Heart right ventricle (tissue), 16 donors: Measurements from ENCODE around the gene CRYBG1. TPM values are rescaled to one million over a fixed set of nuclear protein-coding genes. Genes with fewer than 3 reads are reported as not detected.
"Not testable (repeated sequence)": the region's sequence is repeated elsewhere in the genome, so short reads cannot be mapped to it uniquely, and the experiment has no call there.

Source experiments
- ATAC-seq, 8 donors: fragments of 200-7000 bp; cut with Tn5 transposase; one replicate each; pipeline ENCODE4 v1.9.1; 2020; ENCODE audit warnings: mild to moderate bottlenecking in 8 of 8, moderate library complexity in 8 of 8, moderate number of reproducible peaks in 1 of 8
- DNase-seq, 2 donors: peaks; one replicate each; pipeline ENCODE4 v3.0.0-alpha.2; 2020
- H3K27ac ChIP-seq, 10 donors: fragments of 200-600 bp; sonication (generic) in 2 of 10; one replicate each; pipeline versions ENCODE4 v1.5.0 to v1.8.0; 2020 to 2022; ENCODE audit warnings: mild to moderate bottlenecking in 3 of 10
- H3K27me3 ChIP-seq, 7 donors: fragments of 200-600 bp; one replicate each; pipeline ENCODE4 v1.8.0; 2021 to 2022; ENCODE audit warnings: mild to moderate bottlenecking in 2 of 7
- H3K36me3 ChIP-seq, 9 donors: fragments of 200-600 bp; sonication (generic) in 1 of 9; one replicate each; pipeline versions ENCODE4 v1.5.0 to v1.8.0; 2020 to 2022; ENCODE audit warnings: mild to moderate bottlenecking in 2 of 9
- H3K4me1 ChIP-seq, 9 donors: fragments of 200-600 bp; sonication (generic) in 1 of 9; one replicate each; pipeline versions ENCODE4 v1.5.0 to v1.8.0; 2020 to 2022; ENCODE audit warnings: mild to moderate bottlenecking in 4 of 9
- H3K4me3 ChIP-seq, 10 donors: fragments of 200-600 bp; sonication (generic) in 2 of 10; one replicate each; pipeline versions ENCODE4 v1.5.0 to v1.8.0; 2020 to 2022; ENCODE audit warnings: mild to moderate bottlenecking in 7 of 10, moderate library complexity in 2 of 10
- H3K9me3 ChIP-seq, 11 donors: fragments of 200-600 bp in 10 of 11; sonication (generic) in 2 of 11; one replicate each; pipeline versions ENCODE4 v1.5.0 to v1.8.0; 2013 to 2022; ENCODE audit warnings: mild to moderate bottlenecking in 2 of 11, control low read depth in 1 of 11, moderate library complexity in 1 of 11
- WGBS, 2 donors: extraction: QIAGEN DNeasy Blood & Tissue Kit; methylation state at CpG; one replicate each; pipeline ENCODE4 v1.1.7; 2013; ENCODE audit warnings: inconsistent platforms in 1 of 2; 5-methylcytosine and 5-hydroxymethylcytosine counted together
- intact Hi-C, 10 donors: fragments of 100-400 bp; cut with DNase I; formaldehyde crosslinking; loops; one replicate each; pipeline versions ENCODE4 v1.11.1 to v1.14.2; 2022
- polyA plus RNA-seq, 2 donors: library from polyadenylated mRNA; stranded (reverse); fragments of 200-250 nt; gene quantifications; one replicate each; pipeline ENCODE4 v1.2.3, GENCODE V29; 2013
- total RNA-seq, 10 donors: library from RNA; stranded (reverse); fragmentation: NEBNext Ultra II Directional in 3 of 10; extraction: Animal tissue kit (Norgen Biotek cat#: 25700) in 3 of 10; gene quantifications; one replicate each; pipeline versions ENCODE4 v1.2.1 to v1.2.4, GENCODE V29; 2021 to 2023
- TF ChIP-seq, protein P1 (sequence below), 9 donors: fragments of 200-600 bp; sonication (generic) in 2 of 9; IDR thresholded peaks; one replicate each; pipeline versions ENCODE4 v1.5.0 to v1.8.0; 2021 to 2022; ENCODE audit warnings: antibody characterized with exemption in 9 of 9, mild to moderate bottlenecking in 5 of 9, moderate library complexity in 1 of 9
- donor health status: Arrhythmogenic right ventricular cardiomyopathy.
- donor health status: ischemic (EF 13 %, LVEDD 7.1; RV severe dilation, severe dysfunction).
- donor health status: healthy with polysubstance abuse.
- donor health status: DM: no; HTN: yes; CAD: no.
- donor health status: DM: no; HTN: no; CAD: no.
- donor health status: ischemic (EF 25% LVEDD 6.9; RV normal size, moderate dysfunction).
- donor health status: ischemic (EF 25% LVEDD 5.7; RV mildly dilated, moderate dysfunction).
- donor health status: healthy.
- donor health status: DM: yes; HTN: yes; CAD: no.
- donor health status: Ischemic cardiomyopathy.
- donor health status: ischemic (EF 35%, LVEDD 5.7; RV mildly dilated, moderate dysfunction).
- donor health status: nonischemic (EF 11% LVEDD 7.7; RV severe dilation, severe dysfunction).
- donor health status: DM: yes; HTN: yes; CAD: no.
- donor health status: PGD.
- donor health status: ischemic (EF 29% LVEDD 5.4; RV normal size, mild dysfunction).
- donor health status: nonischemic (EF 23%, LVEDD 6.1; RV moderate dilation, normal function).

Gene CRYBG1
- total and polyA plus RNA-seq, 12 donors, result 0.64 to 9.4 (median 1.5) TPM

DNA sequence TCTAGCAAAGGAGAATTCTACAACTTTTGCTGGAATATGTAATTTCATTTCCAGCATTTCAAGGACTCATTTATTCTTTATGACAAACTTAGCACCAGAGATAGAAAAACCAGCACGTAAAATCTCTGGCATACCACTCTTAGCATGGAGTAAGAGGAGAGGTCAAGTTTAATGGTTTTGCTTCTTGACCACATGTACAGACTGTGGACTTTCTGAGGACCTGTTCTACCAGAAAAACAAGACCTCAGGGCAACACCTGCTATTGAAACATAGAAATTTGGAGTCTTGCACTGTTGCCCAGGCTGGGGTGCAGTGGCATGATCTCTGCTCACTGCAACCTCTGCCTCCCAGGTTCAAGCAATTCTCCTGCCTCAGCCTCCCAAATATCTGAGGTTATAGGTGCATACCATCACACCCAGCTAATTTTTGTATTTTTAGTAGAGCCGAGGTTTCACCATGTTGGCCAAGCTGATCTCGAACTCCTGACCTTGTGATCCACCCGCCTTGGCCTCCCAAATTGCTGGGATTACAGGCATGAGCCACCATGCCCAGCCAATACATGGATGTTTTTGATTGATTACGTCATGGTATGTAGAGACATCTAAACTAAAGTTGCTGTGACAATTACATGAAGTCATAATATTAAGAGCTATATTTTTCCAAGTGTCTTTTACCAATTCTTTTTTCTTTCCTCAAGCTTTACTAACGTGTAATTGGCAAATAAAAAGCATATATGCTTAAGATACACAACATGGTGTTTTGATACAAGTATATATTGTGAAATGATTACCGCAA lies 36.1 kb downstream of the CRYBG1 start:
- Histone ChIP-seq H3K27ac (no peak overlapping the region), H3K27me3 (peaks cover 0 to 47% (median 25%) of the 10 kb centered on the region in 7 donors), H3K9me3 (no peaks in the 10 kb centered on the region), H3K36me3 (no peaks in the 10 kb centered on the region), H3K4me3 (no peak overlapping the region), H3K4me1 (no peaks in the 10 kb centered on the region)
- TF ChIP-seq, protein P1, sequence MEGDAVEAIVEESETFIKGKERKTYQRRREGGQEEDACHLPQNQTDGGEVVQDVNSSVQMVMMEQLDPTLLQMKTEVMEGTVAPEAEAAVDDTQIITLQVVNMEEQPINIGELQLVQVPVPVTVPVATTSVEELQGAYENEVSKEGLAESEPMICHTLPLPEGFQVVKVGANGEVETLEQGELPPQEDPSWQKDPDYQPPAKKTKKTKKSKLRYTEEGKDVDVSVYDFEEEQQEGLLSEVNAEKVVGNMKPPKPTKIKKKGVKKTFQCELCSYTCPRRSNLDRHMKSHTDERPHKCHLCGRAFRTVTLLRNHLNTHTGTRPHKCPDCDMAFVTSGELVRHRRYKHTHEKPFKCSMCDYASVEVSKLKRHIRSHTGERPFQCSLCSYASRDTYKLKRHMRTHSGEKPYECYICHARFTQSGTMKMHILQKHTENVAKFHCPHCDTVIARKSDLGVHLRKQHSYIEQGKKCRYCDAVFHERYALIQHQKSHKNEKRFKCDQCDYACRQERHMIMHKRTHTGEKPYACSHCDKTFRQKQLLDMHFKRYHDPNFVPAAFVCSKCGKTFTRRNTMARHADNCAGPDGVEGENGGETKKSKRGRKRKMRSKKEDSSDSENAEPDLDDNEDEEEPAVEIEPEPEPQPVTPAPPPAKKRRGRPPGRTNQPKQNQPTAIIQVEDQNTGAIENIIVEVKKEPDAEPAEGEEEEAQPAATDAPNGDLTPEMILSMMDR (IDR thresholded peaks at IDR 0.05), result no peak
- intact Hi-C loops, result no loop called here
- 81 to 83% methylated on average over 7 of the region's 7 CpGs for WGBS, 2 donors
- no peak for DNase-seq
- ATAC-seq, result no peak

DNA sequence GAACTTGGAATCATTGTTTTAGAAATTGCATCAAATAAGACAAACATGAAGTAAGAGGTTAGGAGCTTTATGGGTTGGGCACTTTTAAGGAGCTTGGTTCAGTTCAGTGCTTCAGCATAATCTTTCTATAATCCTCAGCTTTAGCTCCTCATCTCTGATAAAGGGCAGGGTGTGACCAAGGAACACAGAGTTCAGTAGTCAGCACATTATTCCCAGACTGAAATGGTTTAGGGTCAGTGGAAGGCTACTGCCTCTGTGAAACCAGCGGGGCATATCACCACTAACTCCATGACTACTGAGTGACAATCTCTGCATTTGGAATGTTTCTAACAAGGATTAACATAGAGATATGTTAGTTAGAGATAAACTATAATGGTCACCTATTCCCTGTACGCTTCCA lies 36.9 kb downstream of the CRYBG1 start:
- no peaks in the 10 kb centered on the region for H3K4me1 ChIP-seq
- 76 to 78% methylated on average over 2 of the region's 2 CpGs for WGBS, 2 donors
- H3K27ac ChIP-seq, result no peak overlapping the region
- intact Hi-C loops, result no loop called here
- no peak for ATAC-seq
- H3K9me3 ChIP-seq, result peaks cover 0 to under 1% (median 0%) of the 10 kb centered on the region in 11 donors
- TF ChIP-seq, protein P1 (IDR thresholded peaks at IDR 0.05), result no peak
- H3K4me3 ChIP-seq, result no peak overlapping the region
- H3K27me3 ChIP-seq, result peaks cover 0 to 40% (median 22%) of the 10 kb centered on the region in 7 donors
- H3K36me3 ChIP-seq, result no peaks in the 10 kb centered on the region
- no peak for DNase-seq

DNA sequence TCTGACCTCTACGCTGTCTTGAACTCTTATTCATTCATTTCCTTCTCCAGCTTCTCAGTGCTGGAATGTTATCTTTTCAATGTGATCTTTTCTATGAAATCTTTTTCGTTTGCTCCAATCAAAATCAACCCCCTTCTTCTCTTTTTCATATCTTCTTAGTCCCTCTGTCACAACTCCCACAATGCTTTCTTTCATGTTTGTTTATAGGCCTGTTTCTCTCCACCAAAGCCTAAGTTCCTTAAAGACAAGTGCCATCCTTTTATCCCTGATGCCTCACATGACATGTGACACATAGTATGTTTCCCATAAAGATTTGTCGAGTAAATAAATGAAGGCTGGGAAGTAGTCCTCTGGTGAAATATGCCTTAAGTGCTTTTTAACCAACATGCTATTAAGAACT lies 38.1 kb downstream of the CRYBG1 start:
- Histone ChIP-seq H3K4me1 (no peaks in the 10 kb centered on the region), H3K27me3 (peaks cover 0 to 40% (median 22%) of the 10 kb centered on the region in 7 donors), H3K4me3 (no peak overlapping the region), H3K9me3 (peaks cover 0 to 4% (median 0%) of the 10 kb centered on the region in 11 donors), H3K27ac (no peak overlapping the region), H3K36me3 (no peaks in the 10 kb centered on the region)
- TF ChIP-seq, protein P1 (IDR thresholded peaks at IDR 0.05), result no peak
- intact Hi-C loops, result no loop called here
- ATAC-seq, result no peak
- WGBS, 2 donors, result 52 to 72% methylated on average over 3 of the region's 3 CpGs
- no peak for DNase-seq

DNA sequence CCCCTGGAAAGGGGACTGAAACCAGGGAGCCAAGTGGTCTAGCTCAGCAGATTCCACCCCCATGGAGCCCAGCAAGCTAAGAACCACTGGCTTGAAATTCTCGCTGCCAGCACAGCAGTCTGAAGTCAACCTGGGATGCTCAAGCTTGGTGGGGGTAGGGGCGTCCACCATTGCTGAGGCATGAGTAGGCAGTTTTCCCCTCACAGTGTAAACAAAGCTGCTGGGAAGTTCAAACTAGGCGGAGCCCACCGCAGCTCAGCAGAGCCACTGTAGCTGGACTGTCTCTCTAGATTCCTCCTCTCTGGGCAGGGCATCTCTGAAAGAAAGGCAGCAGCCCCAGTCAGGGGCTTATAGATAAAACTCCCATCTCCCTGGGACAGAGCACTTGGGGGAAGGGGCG lies 44.5 kb downstream of the CRYBG1 start:
- H3K4me1 ChIP-seq, intact Hi-C loops, H3K36me3 ChIP-seq, ATAC-seq, H3K4me3 ChIP-seq, DNase-seq, H3K27ac ChIP-seq, H3K9me3 ChIP-seq: not testable (repeated sequence)
- 73 to 82% methylated on average over 5 of the region's 5 CpGs for WGBS, 2 donors
- H3K27me3 ChIP-seq, result peaks cover 0 to 18% (median 7%) of the 10 kb centered on the region in 7 donors

DNA sequence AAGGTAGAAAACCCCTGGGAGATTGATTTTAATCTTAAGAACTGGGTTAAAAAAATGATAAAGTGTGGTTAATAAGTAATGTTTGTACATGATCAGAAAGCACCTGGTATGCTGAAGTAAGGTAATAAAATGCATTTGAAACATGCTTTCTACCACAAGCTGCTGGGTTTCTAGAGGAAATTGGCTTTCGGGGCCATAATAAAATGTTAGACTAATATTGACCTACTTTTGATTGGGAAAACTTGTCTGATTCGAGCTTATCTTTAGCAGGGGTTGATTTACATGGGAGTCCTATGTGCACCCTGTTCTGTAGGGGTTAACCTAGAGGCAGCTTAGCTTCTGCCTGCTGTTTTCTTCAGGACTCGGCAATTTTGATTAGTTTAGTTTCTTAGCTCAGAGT lies 50.5 kb downstream of the CRYBG1 start:
- intact Hi-C loops, result no loop called here
- H3K4me1 ChIP-seq, result no peaks in the 10 kb centered on the region
- H3K27ac ChIP-seq, result no peak overlapping the region
- no peak overlapping the region for H3K4me3 ChIP-seq
- ATAC-seq (no peak), DNase-seq (no peak)
- TF ChIP-seq, protein P1 (IDR thresholded peaks at IDR 0.05), result no peak
- WGBS, 2 donors, result 82 to 89% methylated on average over 3 of the region's 3 CpGs
- H3K36me3 ChIP-seq, result no peaks in the 10 kb centered on the region
- H3K27me3 ChIP-seq, result peaks cover 0 to 10% (median 6%) of the 10 kb centered on the region in 7 donors
- H3K9me3 ChIP-seq, result peaks cover 0 to 8% (median 0%) of the 10 kb centered on the region in 11 donors
